ENCODE data around the gene TRAPPC1. TPM values are rescaled to one million over a fixed set of nuclear protein-coding genes. Genes with fewer than 3 reads are reported as not detected.
A peak's percentile ranks its signal among the peaks of the same experiment; 100 is the strongest.

The TRAPPC1 gene
- total and polyA plus RNA-seq, 8 donors: 20.2 to 148 (median 75.0) TPM

DNA sequence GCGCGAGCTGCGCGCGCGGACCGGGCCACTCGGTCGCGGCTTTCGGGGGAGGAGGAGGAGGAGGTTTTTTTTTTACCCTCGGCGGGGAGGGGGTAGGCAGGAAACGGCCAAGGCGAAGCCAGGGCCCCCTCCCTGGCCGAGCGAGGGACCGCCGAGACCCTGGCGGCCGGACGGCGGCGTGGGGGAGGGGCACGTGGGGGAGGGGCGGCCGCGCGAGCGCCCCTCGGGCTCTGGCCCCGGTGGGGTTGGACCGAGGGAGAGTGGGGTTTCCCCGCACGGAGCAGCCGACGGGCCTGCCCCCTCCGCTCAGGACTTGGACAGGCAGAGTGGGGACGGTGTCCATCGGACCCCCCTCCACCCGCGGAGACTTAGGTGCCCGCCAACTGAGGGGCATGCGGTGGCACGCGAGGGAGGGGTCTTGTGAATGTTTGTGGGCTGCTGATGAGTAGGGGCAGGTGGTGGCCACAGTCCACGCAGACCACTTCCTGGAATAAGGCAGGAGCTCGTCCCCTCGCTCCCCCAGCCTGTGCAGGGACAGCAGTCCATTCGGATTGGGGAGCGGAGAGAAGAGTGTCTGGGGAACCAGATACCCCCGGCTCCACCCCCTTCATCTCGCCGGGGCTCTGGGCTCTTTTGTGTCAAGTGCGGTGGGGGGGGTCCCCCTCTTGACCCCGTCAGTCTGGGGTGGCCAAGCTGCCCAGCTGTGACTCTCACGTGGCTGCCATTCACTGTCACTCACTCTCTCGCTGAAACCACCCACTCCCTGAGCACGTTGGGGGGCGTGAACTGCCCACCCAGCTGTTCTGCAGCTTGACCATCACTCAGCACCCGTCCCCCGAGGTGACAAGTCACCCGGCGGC, 46.1 kb downstream of the TRAPPC1 start:
- Histone ChIP-seq H3K9me3 (no peaks in the 10 kb centered on the region), H3K36me3 (peaks cover 3 to 25% (median 17%) of the 10 kb centered on the region in 4 donors), H3K4me3 (peak overlapping the region; percentile 78 to 93 (median 84)), H3K4me1 (peaks cover 32 to 85% (median 75%) of the 10 kb centered on the region in 4 donors), H3K27me3 (no peaks in the 10 kb centered on the region), H3K27ac (peak overlapping the region; percentile 95 to 98 (median 97))
- intact Hi-C loops (cut with DNase I; ENCODE audit: low total_unique reads): no loop called here
- WGBS, 5 donors: 0 to 2% (median 0%) methylated on average over 18 to 57 of the region's 64 CpGs
- no peak for TF ChIP-seq POLR2A (IDR thresholded peaks at IDR 0.05)
- no peak for TF ChIP-seq POLR2AphosphoS5 (IDR thresholded peaks at IDR 0.05)
- TF ChIP-seq, protein P1, sequence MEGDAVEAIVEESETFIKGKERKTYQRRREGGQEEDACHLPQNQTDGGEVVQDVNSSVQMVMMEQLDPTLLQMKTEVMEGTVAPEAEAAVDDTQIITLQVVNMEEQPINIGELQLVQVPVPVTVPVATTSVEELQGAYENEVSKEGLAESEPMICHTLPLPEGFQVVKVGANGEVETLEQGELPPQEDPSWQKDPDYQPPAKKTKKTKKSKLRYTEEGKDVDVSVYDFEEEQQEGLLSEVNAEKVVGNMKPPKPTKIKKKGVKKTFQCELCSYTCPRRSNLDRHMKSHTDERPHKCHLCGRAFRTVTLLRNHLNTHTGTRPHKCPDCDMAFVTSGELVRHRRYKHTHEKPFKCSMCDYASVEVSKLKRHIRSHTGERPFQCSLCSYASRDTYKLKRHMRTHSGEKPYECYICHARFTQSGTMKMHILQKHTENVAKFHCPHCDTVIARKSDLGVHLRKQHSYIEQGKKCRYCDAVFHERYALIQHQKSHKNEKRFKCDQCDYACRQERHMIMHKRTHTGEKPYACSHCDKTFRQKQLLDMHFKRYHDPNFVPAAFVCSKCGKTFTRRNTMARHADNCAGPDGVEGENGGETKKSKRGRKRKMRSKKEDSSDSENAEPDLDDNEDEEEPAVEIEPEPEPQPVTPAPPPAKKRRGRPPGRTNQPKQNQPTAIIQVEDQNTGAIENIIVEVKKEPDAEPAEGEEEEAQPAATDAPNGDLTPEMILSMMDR (IDR thresholded peaks at IDR 0.05): no peak
- TF ChIP-seq EP300 (IDR thresholded peaks at IDR 0.05): no peak
- DNase-seq: peak; percentile 39 to 82

DNA sequence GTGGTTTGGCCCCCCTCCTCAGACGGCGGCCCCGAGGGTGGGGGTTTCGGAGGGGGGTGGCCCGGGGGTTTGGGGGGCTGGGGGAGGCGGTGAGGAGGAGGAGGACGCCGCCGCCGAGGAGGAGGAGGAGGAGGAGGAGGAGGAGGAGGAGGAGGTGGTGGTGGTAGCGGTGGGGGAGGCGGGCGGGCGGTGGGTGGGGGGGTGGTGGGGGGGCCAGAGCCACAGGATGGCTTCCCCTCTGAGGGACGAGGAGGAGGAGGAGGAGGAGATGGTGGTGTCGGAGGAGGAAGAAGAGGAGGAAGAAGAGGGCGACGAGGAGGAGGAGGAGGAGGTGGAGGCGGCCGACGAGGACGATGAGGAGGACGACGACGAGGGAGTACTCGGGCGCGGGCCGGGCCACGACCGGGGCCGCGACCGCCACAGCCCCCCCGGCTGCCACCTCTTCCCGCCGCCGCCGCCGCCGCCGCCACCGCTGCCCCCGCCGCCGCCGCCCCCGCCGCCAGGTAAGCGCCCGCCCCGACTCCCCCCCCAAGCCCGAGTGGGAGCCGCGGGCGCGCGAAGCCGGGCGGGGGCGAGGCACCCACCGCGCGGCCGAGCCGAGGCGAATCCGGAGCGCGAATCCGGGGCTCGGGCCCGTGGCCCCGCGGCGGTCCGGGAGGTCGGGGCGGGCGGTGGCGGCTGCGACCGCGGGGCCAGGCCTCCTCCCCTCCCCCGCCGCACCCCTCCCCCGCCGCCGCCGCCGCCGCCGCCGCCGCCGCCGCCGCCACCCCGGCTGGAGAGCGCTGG, 47.0 kb downstream of the TRAPPC1 start:
- no peaks in the 10 kb centered on the region for H3K27me3 ChIP-seq
- H3K9me3 ChIP-seq: no peaks in the 10 kb centered on the region
- H3K4me3 ChIP-seq: peak overlapping the region; percentile 78 to 93 (median 84)
- WGBS, 5 donors: 0 to 6% (median 1%) methylated on average over 5 to 64 of the region's 100 CpGs
- no peak for TF ChIP-seq EP300 (IDR thresholded peaks at IDR 0.05)
- TF ChIP-seq, protein P1 (IDR thresholded peaks at IDR 0.05): no peak
- TF ChIP-seq POLR2A (IDR thresholded peaks at IDR 0.05): no peak
- no peak for TF ChIP-seq POLR2AphosphoS5 (IDR thresholded peaks at IDR 0.05)
- intact Hi-C loops (cut with DNase I; ENCODE audit: low total_unique reads): no loop called here
- peaks cover 4 to 26% (median 17%) of the 10 kb centered on the region in 4 donors for H3K36me3 ChIP-seq
- H3K27ac ChIP-seq: peak overlapping the region; percentile 95 to 98 (median 97)
- H3K4me1 ChIP-seq: peaks cover 30 to 84% (median 70%) of the 10 kb centered on the region in 4 donors
- peak; percentile 28 to 57 for DNase-seq

DNA sequence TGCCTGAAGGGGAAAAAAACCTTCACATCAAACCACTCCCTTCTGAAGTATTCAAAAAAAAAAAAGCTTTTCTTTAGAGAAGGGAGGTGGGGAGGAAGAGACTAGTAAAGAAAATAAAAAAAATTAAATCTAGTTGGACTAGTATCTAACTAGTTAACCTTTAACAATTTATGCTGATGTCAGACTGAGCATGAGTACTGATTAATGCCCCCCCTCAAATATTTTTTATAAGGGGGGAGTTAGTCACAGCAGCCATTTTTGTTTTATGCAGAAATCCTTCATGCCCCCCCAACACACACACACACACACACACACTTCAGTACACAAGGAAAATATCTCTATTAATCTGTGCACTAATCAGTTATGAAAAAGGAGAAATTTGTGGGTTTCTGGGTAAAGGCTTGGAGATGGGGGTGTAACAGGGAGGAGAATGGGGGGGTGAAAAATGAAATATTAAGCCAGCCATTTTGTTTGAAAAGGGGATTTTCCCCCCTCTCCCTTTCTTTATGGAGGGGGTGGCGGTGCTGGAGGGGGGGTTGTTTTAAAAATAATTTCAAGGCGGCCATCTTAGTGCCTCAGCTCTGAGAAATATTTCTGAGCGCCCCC, 47.9 kb downstream of the TRAPPC1 start:
- TF ChIP-seq EP300 (IDR thresholded peaks at IDR 0.05) (no peak), POLR2AphosphoS5 (IDR thresholded peaks at IDR 0.05) (no peak), POLR2A (IDR thresholded peaks at IDR 0.05) (no peak)
- TF ChIP-seq, protein P1 (IDR thresholded peaks at IDR 0.05): no peak
- Histone ChIP-seq H3K4me3 (peak overlapping the region; percentile 78 to 93 (median 84)), H3K9me3 (no peaks in the 10 kb centered on the region), H3K27ac (peak overlapping the region in 4 of 5 donors; percentile 95 to 98 (median 98)), H3K4me1 (peaks cover 21 to 78% (median 61%) of the 10 kb centered on the region in 4 donors), H3K27me3 (no peaks in the 10 kb centered on the region), H3K36me3 (peaks cover 4 to 34% (median 21%) of the 10 kb centered on the region in 4 donors)
- 0 to 9% (median 5%) methylated on average over 3 of the region's 3 CpGs for WGBS, 5 donors
- intact Hi-C loops (cut with DNase I; ENCODE audit: low total_unique reads): no loop called here
- peak in 1 of 2 donors; percentile 83 for DNase-seq

DNA sequence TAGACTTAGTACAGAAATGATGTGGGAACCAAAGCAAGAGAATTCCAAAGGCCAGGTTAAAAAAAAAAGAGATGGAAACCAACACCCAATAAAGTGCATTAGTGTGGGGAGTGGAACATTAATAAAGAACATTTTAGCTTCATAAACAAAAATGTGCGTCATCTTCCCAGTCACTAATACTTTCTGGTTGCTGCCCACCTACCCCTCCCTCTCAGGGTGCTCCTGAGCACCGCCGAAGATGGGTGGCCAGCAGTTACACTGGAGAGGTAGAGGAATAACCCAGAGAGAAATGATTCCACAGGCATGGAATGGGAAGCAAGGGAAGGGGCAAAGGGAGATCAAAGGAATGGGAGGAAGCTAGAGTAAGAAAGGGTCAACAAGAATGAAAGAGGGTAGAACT, 49.1 kb downstream of the TRAPPC1 start:
- Histone ChIP-seq H3K4me3 (no peak overlapping the region), H3K9me3 (no peaks in the 10 kb centered on the region), H3K36me3 (peaks cover 4 to 41% (median 26%) of the 10 kb centered on the region in 4 donors), H3K27ac (peak overlapping the region in 4 of 5 donors; percentile 95 to 98 (median 98)), H3K4me1 (peaks cover 8 to 66% (median 49%) of the 10 kb centered on the region in 4 donors), H3K27me3 (no peaks in the 10 kb centered on the region)
- DNase-seq: no peak
- 64 to 81% (median 76%) methylated on average over 3 of the region's 3 CpGs for WGBS, 5 donors
- intact Hi-C loops (cut with DNase I; ENCODE audit: low total_unique reads): no loop called here
- TF ChIP-seq POLR2A (IDR thresholded peaks at IDR 0.05) (no peak), EP300 (IDR thresholded peaks at IDR 0.05) (no peak), POLR2AphosphoS5 (IDR thresholded peaks at IDR 0.05) (no peak)
- TF ChIP-seq, protein P1 (IDR thresholded peaks at IDR 0.05): no peak

Data from stomach (tissue), 9 donors.